HL-60 (cell line): ENCODE results near the gene MTCL3.

ENCODE experiments used
- DNase-seq, 2 experiments: peaks; one replicate each; pipeline ENCODE4 v3.0.0-alpha.2; 2010 to 2020; ENCODE audit warnings: low read depth in 1 of 2, low spot score in 1 of 2
- H3K27ac ChIP-seq: fragments of 250-450 bp; sonication (Bioruptor Pico); replicated peaks from 2 replicates; pipeline ENCODE4 v1.5.1; 2020; ENCODE audit warnings: mild to moderate bottlenecking, moderate library complexity
- H3K27me3 ChIP-seq: fragments of 250-450 bp; sonication (Bioruptor Pico); 2 replicates; pipeline ENCODE4 v1.5.1; 2021; ENCODE audit warnings: mild to moderate bottlenecking, moderate library complexity; ENCODE audit not compliant: insufficient read depth, poor library complexity, severe bottlenecking
- H3K4me3 ChIP-seq: replicated peaks from 2 replicates; pipeline ENCODE4 v1.5.1; 2011; ENCODE audit warnings: mild to moderate bottlenecking, control low read depth, low read length; ENCODE audit not compliant: insufficient read depth
- CTCF ChIP-seq: IDR thresholded peaks from one replicate; pipeline ENCODE4 v1.5.1; 2011; ENCODE audit warnings: low read length, control low read depth, inconsistent platforms; ENCODE audit not compliant: insufficient read depth
- GABPA ChIP-seq: IDR thresholded peaks from 2 replicates; pipeline ENCODE4 v1.6.1; 2012; ENCODE audit warnings: low read depth
- POLR2AphosphoS5 ChIP-seq: IDR thresholded peaks from 2 replicates; pipeline ENCODE4 v1.6.1; 2012; ENCODE audit warnings: low read depth
- REST ChIP-seq: IDR thresholded peaks from 2 replicates; pipeline ENCODE4 v1.6.1; 2012; ENCODE audit warnings: low read depth; ENCODE audit not compliant: insufficient replicate concordance
- SPI1 ChIP-seq: IDR thresholded peaks from 2 replicates; pipeline ENCODE4 v1.6.1; 2012; ENCODE audit warnings: low read depth, mild to moderate bottlenecking, borderline replicate concordance

The MTCL3 gene

GRCh38 chr6:127514773-127515227 lies 4.3 kb downstream of the MTCL3 start:
- TF ChIP-seq SPI1 (no peak), GABPA (no peak), CTCF (no peak), REST (no peak)

GRCh38 chr6:127514179-127514772 lies 4.9 kb downstream of the MTCL3 start:
- TF ChIP-seq SPI1 (peak; percentile 62), POLR2AphosphoS5 (no peak)
- no peak overlapping the region for H3K27ac ChIP-seq

More at GRCh38 chr6:127514773-127515227, 4.3 kb downstream of the MTCL3 start:
- no peak for DNase-seq
- H3K4me3 ChIP-seq, result no peak overlapping the region; the same call in 1 of the 2 replicates
- H3K27me3 ChIP-seq, result peaks cover 48% of the 10 kb centered on the region
- no peak overlapping the region for H3K27ac ChIP-seq

GRCh38 chr6:127513425-127513824 lies 5.7 kb downstream of the MTCL3 start:
- Histone ChIP-seq H3K4me3 (no peak overlapping the region), H3K27me3 (peaks cover 38% of the 10 kb centered on the region), H3K27ac (no peak overlapping the region)
- no peak for DNase-seq
- TF ChIP-seq REST (no peak), CTCF (no peak), GABPA (no peak), SPI1 (no peak), POLR2AphosphoS5 (no peak)

More at GRCh38 chr6:127514179-127514772, 4.9 kb downstream of the MTCL3 start:
- H3K4me3 ChIP-seq, result no peak overlapping the region; the same call in 1 of the 2 replicates
- peaks cover 44% of the 10 kb centered on the region for H3K27me3 ChIP-seq
- DNase-seq, result no peak

- Histone ChIP-seq H3K27ac (no peak overlapping the region), H3K27me3 (peaks cover 20% of the 10 kb centered on the region), H3K4me3 (no peak overlapping the region)
- DNase-seq, result no peak
- peak; percentile 40; the same call in 1 of the 2 replicates for TF ChIP-seq SPI1
- TF ChIP-seq CTCF, result no peak
Measured at GRCh38 chr6:127510876-127511275, 8.3 kb downstream of the MTCL3 start.
